ENCODE results near the gene ASL. TPM values are rescaled to one million over a fixed set of nuclear protein-coding genes. Genes with fewer than 3 reads are reported as not detected.
"Not testable (repeated sequence)": the region's sequence is repeated elsewhere in the genome, so short reads cannot be mapped to it uniquely, and the experiment has no call there.

ASL gene
- total RNA-seq, 4 donors from 2014 or later = 10.5 to 36.3 (median 23.2) TPM

DNA sequence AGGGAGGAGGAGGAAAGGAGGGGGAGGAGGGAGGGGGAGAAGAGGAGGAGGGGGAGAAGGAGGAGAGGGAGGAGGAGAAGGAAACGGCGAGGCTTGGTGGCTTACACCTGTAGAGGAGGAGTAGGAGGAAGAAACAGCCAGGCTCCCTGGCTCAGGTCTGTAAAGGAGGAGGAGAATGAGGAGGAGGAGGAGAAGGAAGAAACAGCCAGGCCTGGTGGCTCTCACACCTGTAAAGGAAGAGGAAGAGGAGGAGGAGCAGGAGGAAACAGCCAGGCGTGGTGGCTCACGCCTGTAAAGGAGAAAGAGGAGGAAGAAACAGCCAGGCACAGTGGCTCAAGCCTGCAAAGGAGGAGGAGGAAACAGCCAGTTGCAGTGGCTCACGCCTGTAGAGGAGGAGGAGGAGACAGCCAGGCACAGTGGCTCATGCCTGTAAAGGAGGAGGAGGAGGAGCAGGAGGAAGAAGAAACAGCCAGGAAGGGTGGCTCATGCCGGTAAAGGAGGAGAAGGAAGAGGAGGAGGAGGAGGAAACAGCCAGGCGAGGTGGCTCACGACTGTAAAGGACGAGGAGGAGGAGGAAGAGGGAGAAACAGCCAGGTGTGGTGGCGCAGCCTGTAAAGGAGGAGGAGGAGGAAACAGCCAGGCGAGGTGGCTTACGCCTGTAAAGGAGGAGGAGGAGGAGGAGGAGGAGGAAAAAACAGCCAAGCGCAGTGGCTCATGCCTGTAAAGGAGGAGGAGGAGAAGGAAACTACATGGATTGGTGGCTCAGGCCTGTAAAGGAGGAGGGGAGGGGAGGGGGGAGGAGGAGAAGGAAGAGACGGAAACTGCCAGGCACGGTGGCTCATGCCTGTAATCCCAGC lies 24.2 kb downstream of the ASL start:
- Histone ChIP-seq H3K4me3 (peak overlapping the region; percentile 38 to 49), H3K27me3 (no peaks in the 10 kb centered on the region), H3K4me1 (peaks cover 0 to 12% (median 0%) of the 10 kb centered on the region in 3 donors), H3K9me3 (no peaks in the 10 kb centered on the region), H3K36me3 (no peaks in the 10 kb centered on the region), H3K27ac (peak overlapping the region; percentile 70 to 87 (median 84))
- 0 to 5% methylated on average over 12 to 15 of the region's 15 CpGs for WGBS, 2 donors (ENCODE audit: low coverage in 1 of 2)
- peak; percentile 95 for ATAC-seq
- TF ChIP-seq, protein P1, sequence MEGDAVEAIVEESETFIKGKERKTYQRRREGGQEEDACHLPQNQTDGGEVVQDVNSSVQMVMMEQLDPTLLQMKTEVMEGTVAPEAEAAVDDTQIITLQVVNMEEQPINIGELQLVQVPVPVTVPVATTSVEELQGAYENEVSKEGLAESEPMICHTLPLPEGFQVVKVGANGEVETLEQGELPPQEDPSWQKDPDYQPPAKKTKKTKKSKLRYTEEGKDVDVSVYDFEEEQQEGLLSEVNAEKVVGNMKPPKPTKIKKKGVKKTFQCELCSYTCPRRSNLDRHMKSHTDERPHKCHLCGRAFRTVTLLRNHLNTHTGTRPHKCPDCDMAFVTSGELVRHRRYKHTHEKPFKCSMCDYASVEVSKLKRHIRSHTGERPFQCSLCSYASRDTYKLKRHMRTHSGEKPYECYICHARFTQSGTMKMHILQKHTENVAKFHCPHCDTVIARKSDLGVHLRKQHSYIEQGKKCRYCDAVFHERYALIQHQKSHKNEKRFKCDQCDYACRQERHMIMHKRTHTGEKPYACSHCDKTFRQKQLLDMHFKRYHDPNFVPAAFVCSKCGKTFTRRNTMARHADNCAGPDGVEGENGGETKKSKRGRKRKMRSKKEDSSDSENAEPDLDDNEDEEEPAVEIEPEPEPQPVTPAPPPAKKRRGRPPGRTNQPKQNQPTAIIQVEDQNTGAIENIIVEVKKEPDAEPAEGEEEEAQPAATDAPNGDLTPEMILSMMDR (IDR thresholded peaks at IDR 0.05) = no peak
- TF ChIP-seq POLR2AphosphoS5 (IDR thresholded peaks at IDR 0.05) (peak; percentile 15), POLR2A (IDR thresholded peaks at IDR 0.05) (peak in 1 of 2 donors; percentile 15), EP300 (IDR thresholded peaks at IDR 0.05) (no peak)

DNA sequence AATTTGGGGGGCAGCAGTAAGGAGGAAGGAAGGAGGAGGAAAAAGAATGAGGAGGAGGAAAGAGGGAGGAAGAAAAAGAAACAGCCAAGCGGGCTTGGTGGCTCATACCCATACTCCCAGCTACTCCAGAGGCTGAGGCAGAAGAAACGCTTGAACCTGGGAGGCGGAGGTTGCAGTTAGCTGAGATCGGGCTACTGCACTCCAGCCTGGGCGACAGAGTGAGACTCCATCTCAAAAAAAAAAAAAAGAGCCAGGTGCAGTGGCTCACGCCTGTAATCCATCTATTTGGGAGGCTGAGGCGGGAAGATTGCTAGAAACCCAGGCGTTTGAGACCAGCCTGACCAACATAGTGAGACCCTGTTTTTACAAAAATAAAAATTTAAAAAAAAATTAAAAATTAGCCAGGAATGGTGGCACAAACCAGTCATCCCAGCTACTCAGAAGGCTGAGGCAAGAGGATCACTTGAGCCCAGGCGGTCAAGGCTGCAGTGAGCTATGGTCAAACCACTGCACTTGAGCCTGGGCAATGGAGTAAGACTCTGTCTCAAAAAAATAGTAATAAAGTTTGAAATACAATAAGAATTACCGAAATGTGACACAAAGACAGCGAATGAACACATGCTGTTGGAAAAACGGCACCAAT lies 24.9 kb downstream of the ASL start:
- H3K4me1 ChIP-seq = peaks cover 0 to 12% (median 0%) of the 10 kb centered on the region in 3 donors
- peak overlapping the region; percentile 70 to 87 (median 84) for H3K27ac ChIP-seq
- H3K36me3 ChIP-seq = no peaks in the 10 kb centered on the region
- no peak for ATAC-seq
- 29 to 60% methylated on average over 6 of the region's 12 CpGs for WGBS, 2 donors (ENCODE audit: low coverage in 1 of 2)
- TF ChIP-seq POLR2AphosphoS5 (IDR thresholded peaks at IDR 0.05) (no peak), POLR2A (IDR thresholded peaks at IDR 0.05) (no peak), EP300 (IDR thresholded peaks at IDR 0.05) (no peak)
- TF ChIP-seq, protein P1 (IDR thresholded peaks at IDR 0.05) = no peak
- no peaks in the 10 kb centered on the region for H3K9me3 ChIP-seq
- H3K4me3 ChIP-seq = peak overlapping the region; percentile 38 to 49
- H3K27me3 ChIP-seq = no peaks in the 10 kb centered on the region

DNA sequence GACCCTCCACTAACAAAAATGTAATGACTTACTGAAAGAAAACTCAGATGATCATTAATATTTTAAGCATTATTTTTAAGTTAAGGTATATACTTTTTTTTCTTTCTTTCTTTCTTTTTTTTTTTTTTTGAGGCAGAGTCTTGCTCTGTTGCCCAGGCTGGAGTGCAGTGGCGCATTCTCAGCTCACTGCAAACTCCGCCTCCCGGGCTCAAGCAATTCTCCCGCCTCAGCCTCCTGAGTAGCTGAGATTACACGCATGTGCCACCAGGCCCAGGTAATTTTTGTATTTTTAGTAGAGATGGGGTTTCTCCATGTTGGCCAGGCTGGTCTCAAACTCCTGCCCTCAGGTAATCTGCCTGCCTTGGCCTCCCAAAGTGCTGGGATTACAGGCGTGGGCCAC lies 26.5 kb downstream of the ASL start:
- not testable (repeated sequence) for H3K27me3 ChIP-seq, H3K9me3 ChIP-seq, H3K4me3 ChIP-seq, ATAC-seq, H3K36me3 ChIP-seq, H3K27ac ChIP-seq
- H3K4me1 ChIP-seq = peaks cover 0 to 12% (median 0%) of the 10 kb centered on the region in 3 donors
- 87 to 100% methylated on average over 4 to 6 of the region's 6 CpGs for WGBS, 2 donors (ENCODE audit: low coverage in 1 of 2)

DNA sequence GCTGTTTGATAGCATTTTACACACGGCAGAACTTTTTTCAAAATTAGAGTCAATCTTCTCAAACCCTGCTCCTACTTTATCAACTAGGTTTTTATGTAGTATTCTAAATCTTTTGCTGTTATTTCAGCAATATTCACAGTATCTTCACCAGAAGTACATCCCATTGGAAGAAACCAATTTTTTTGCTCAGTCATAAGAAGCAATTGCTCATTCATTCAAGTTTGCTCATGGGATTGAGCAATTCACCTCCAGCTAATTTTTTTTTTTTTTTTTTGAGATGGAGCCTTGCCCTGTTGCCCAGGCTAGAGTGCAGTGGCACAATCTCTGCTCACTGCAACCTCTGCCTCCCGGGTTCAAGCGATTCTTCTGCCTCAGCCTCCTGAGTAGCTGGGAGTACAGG lies 28.4 kb downstream of the ASL start:
- not testable (repeated sequence) for ATAC-seq, H3K27me3 ChIP-seq, H3K27ac ChIP-seq, H3K9me3 ChIP-seq, H3K36me3 ChIP-seq, H3K4me3 ChIP-seq
- peaks cover 0 to 12% (median 0%) of the 10 kb centered on the region in 3 donors for H3K4me1 ChIP-seq
- 83 to 84% methylated on average over 3 of the region's 3 CpGs for WGBS, 2 donors (ENCODE audit: low coverage in 1 of 2)

DNA sequence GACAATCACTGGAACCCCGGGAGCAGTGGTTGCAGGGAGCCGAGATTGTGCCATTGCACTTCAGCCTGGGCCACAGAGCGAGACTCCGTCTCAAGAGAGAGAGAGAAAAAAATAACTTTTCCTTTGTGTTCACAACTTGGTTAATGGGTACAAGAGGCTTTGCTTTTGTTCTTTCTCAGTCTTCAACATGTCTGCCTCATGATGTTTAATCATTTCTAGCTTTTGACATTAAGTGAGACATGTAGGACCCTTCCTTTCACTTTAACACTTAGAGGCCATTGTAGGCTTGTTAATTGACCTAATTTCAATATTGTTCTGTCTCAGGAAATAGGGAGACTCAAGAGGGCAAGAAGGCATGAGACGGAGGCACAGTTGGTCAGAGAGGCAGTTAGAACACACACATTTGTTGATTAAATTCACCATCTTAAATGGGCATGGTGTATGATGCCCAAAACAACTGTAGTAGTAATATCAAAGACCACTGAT lies 29.7 kb downstream of the ASL start:
- ATAC-seq = no peak
- Histone ChIP-seq H3K27me3 (no peaks in the 10 kb centered on the region), H3K36me3 (peaks cover 0 to 3% of the 10 kb centered on the region in 2 donors), H3K9me3 (no peaks in the 10 kb centered on the region), H3K27ac (no peak overlapping the region), H3K4me3 (no peak overlapping the region), H3K4me1 (peaks cover 0 to 5% (median 0%) of the 10 kb centered on the region in 3 donors)
- TF ChIP-seq, protein P1 (IDR thresholded peaks at IDR 0.05) = no peak
- TF ChIP-seq POLR2A (IDR thresholded peaks at IDR 0.05) (no peak), POLR2AphosphoS5 (IDR thresholded peaks at IDR 0.05) (no peak), EP300 (IDR thresholded peaks at IDR 0.05) (no peak)
- 97% methylated on average over 4 of the region's 5 CpGs; no CpG with 5 or more reads in 1 of the 2 donors for WGBS, 2 donors (ENCODE audit: low coverage in 1 of 2)

DNA sequence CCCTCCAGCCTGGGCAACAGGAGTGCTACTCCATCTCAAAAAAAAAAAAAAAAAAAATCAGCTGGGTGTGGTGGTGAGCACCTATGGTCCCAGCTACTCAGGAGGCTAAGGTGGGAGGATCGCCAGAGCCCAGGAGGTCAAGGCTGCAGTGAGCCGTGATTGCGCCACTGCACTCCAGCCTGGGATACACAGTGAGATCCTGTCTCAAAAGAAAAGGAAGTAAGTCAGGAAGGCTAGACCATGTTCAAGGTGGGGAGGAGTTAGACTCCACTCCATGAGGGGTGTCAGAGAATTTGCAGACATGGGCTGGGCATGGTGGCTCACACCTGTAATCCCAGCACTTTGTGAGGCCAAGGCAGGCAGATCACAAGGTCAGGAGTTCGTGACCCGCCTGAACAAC lies 32.8 kb downstream of the ASL start:
- H3K4me1 ChIP-seq, H3K4me3 ChIP-seq: not testable (repeated sequence)
- WGBS, 2 donors (ENCODE audit: low coverage in 1 of 2) = 90 to 95% methylated on average over 3 to 5 of the region's 5 CpGs

More for the DNA sequence above, 32.8 kb downstream of the ASL start:
- H3K27ac ChIP-seq, ATAC-seq, H3K36me3 ChIP-seq, H3K9me3 ChIP-seq, H3K27me3 ChIP-seq: not testable (repeated sequence)

Measured in gastroesophageal sphincter (tissue), 4 donors.